ENCODE data around the gene TBX19.

The TBX19 gene

GRCh38 chr1:168280296-168280927 lies at the start of gene TBX19:
Gene TBX19, plus strand, starts transcription at chr1:168280877. Its CDS starts 214 bp downstream, at chr1:168281091.
- no peak for TF ChIP-seq CTCF (IDR thresholded peaks at IDR 0.05; ENCODE audit: insufficient read depth, low read depth, low read length, missing control alignments)
- H3K4me3 ChIP-seq (ENCODE audit: low read depth, low read length): no peak within 1 kb of the TSS
- DNase-seq (ENCODE audit: low read depth): no peak

- no peak overlapping the region for H3K4me3 ChIP-seq (ENCODE audit: low read depth, low read length)
- TF ChIP-seq CTCF (IDR thresholded peaks at IDR 0.05; ENCODE audit: insufficient read depth, low read depth, low read length, missing control alignments): peak; percentile 70
- DNase-seq (ENCODE audit: low read depth): peak; percentile 61
Measured at GRCh38 chr1:168234846-168235547, 45.7 kb upstream of the TBX19 start.

- H3K4me3 ChIP-seq (ENCODE audit: low read depth, low read length): no peak overlapping the region
- no peak for TF ChIP-seq CTCF (IDR thresholded peaks at IDR 0.05; ENCODE audit: insufficient read depth, low read depth, low read length, missing control alignments)
- DNase-seq (ENCODE audit: low read depth): no peak
Measured at GRCh38 chr1:168235548-168235885, 45.2 kb upstream of the TBX19 start.

- no peak for TF ChIP-seq CTCF (IDR thresholded peaks at IDR 0.05; ENCODE audit: insufficient read depth, low read depth, low read length, missing control alignments)
- H3K4me3 ChIP-seq (ENCODE audit: low read depth, low read length): no peak overlapping the region
- DNase-seq (ENCODE audit: low read depth): no peak
Measured at GRCh38 chr1:168235937-168236336, 44.7 kb upstream of the TBX19 start.

GRCh38 chr1:168236836-168237611 lies 43.7 kb upstream of the TBX19 start:
- TF ChIP-seq CTCF (IDR thresholded peaks at IDR 0.05; ENCODE audit: insufficient read depth, low read depth, low read length, missing control alignments): no peak
- no peak overlapping the region for H3K4me3 ChIP-seq (ENCODE audit: low read depth, low read length)
- DNase-seq (ENCODE audit: low read depth): no peak

- DNase-seq (ENCODE audit: low read depth): no peak
- TF ChIP-seq CTCF (IDR thresholded peaks at IDR 0.05; ENCODE audit: insufficient read depth, low read depth, low read length, missing control alignments): no peak
- H3K4me3 ChIP-seq (ENCODE audit: low read depth, low read length): no peak overlapping the region
Measured at GRCh38 chr1:168243198-168243597, 37.5 kb upstream of the TBX19 start.

Data from GM12865 (cell line).